Measurements from ENCODE around the gene OTUD5. TPM values are rescaled to one million over a fixed set of nuclear protein-coding genes. Genes with fewer than 3 reads are reported as not detected.
A peak's percentile ranks its signal among the peaks of the same experiment; 100 is the strongest.

OTUD5 gene
- total RNA-seq, 1 donor from 2014 or later = 48.8 TPM

DNA sequence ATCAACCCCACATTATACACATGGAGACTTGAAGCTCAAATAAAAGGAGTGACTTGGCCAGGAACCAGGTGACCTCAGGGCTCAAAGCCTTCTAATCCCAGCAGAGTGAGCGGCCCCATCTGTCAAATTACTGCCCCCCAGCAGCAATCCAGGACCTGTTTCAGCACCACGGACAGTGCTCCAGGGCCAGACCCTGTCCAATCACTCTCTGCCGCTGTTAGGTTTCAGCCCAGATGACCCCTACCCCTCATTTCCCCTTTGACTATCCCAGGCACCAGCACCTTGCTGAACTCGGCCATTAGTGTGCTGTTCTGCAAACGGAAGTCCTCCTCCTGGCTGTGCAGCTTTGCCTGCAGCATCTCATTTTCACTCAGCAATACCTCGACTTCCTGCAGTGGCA is 39.6 kb upstream of the OTUD5 start:
- peak; percentile 12 for DNase-seq (ENCODE audit: low spot score)
- H3K4me3 Mint-ChIP-seq (ENCODE audit: unreplicated experiment) = no peak overlapping the region
- H3K36me3 Mint-ChIP-seq (ENCODE audit: low read depth, unreplicated experiment) = peaks cover 26% of the 10 kb centered on the region
- no peak overlapping the region for H3K27ac Mint-ChIP-seq (ENCODE audit: unreplicated experiment)
- peaks cover 26% of the 10 kb centered on the region for H3K4me1 Mint-ChIP-seq (ENCODE audit: unreplicated experiment)
- no peaks in the 10 kb centered on the region for H3K9me3 Mint-ChIP-seq (ENCODE audit: unreplicated experiment)
- TF ChIP-seq, protein P1, sequence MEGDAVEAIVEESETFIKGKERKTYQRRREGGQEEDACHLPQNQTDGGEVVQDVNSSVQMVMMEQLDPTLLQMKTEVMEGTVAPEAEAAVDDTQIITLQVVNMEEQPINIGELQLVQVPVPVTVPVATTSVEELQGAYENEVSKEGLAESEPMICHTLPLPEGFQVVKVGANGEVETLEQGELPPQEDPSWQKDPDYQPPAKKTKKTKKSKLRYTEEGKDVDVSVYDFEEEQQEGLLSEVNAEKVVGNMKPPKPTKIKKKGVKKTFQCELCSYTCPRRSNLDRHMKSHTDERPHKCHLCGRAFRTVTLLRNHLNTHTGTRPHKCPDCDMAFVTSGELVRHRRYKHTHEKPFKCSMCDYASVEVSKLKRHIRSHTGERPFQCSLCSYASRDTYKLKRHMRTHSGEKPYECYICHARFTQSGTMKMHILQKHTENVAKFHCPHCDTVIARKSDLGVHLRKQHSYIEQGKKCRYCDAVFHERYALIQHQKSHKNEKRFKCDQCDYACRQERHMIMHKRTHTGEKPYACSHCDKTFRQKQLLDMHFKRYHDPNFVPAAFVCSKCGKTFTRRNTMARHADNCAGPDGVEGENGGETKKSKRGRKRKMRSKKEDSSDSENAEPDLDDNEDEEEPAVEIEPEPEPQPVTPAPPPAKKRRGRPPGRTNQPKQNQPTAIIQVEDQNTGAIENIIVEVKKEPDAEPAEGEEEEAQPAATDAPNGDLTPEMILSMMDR (IDR thresholded peaks at IDR 0.05; ENCODE audit: unreplicated experiment) = no peak
- peaks cover 8% of the 10 kb centered on the region for H3K27me3 Mint-ChIP-seq (ENCODE audit: unreplicated experiment)

DNA sequence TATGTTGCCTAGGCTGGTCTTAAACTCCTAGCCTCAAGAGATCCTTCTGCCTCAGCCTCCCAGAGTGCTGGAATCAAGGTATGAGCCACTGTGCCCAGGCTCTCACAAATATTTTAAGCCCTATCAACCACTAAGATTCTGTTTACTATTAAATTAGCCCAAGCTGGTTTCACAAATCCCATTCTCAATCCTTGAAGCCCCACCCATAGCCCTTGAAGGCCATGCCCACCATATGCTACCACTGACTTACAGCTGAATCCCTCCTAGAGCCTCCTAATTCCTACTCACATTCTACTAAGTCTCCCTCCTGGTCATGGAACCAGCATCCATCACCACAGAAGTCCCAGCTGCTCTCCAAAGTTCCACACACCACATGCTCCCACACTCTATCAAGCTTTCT is 34.9 kb upstream of the OTUD5 start:
- peak overlapping the region; percentile 79 for H3K4me3 Mint-ChIP-seq (ENCODE audit: unreplicated experiment)
- DNase-seq (ENCODE audit: low spot score) = no peak
- TF ChIP-seq, protein P1 (IDR thresholded peaks at IDR 0.05; ENCODE audit: unreplicated experiment) = no peak
- H3K27ac Mint-ChIP-seq (ENCODE audit: unreplicated experiment) = no peak overlapping the region
- H3K36me3 Mint-ChIP-seq (ENCODE audit: low read depth, unreplicated experiment) = peaks cover 25% of the 10 kb centered on the region
- no peaks in the 10 kb centered on the region for H3K9me3 Mint-ChIP-seq (ENCODE audit: unreplicated experiment)
- peaks cover 3% of the 10 kb centered on the region for H3K4me1 Mint-ChIP-seq (ENCODE audit: unreplicated experiment)
- H3K27me3 Mint-ChIP-seq (ENCODE audit: unreplicated experiment) = peaks cover 9% of the 10 kb centered on the region

DNA sequence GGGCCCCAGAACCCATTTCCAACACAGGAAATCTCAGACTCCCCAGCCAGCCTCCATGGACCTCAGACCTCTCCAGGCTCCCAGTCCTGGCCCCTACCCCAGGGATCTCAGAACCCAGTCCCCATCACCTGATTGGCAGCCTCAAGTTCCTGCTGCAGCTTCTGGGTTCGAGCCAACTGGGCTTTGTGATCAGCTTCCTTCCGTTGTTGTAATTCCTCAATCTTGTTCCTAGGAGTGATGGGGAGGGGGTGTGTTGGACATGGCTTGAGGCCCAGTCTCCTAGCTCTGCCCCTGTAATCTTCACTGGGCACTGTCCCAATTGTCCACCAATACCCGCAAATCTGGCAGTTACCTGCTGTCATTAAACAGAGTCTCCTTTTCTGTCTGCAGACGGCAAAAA is 32.1 kb upstream of the OTUD5 start:
- Mint-ChIP-seq H3K27me3 (ENCODE audit: unreplicated experiment) (peaks cover 7% of the 10 kb centered on the region), H3K9me3 (ENCODE audit: unreplicated experiment) (no peaks in the 10 kb centered on the region), H3K4me3 (ENCODE audit: unreplicated experiment) (no peak overlapping the region), H3K36me3 (ENCODE audit: low read depth, unreplicated experiment) (peaks cover 23% of the 10 kb centered on the region), H3K27ac (ENCODE audit: unreplicated experiment) (no peak overlapping the region), H3K4me1 (ENCODE audit: unreplicated experiment) (no peaks in the 10 kb centered on the region)
- TF ChIP-seq, protein P1 (IDR thresholded peaks at IDR 0.05; ENCODE audit: unreplicated experiment) = no peak
- no peak for DNase-seq (ENCODE audit: low spot score)

GRCh38 chrX:48983896-48984295 is 26.5 kb upstream of the OTUD5 start:
- Mint-ChIP-seq H3K4me3 (ENCODE audit: unreplicated experiment) (no peak overlapping the region), H3K9me3 (ENCODE audit: unreplicated experiment) (no peaks in the 10 kb centered on the region), H3K36me3 (ENCODE audit: low read depth, unreplicated experiment) (peaks cover 41% of the 10 kb centered on the region), H3K27me3 (ENCODE audit: unreplicated experiment) (peaks cover 6% of the 10 kb centered on the region), H3K4me1 (ENCODE audit: unreplicated experiment) (no peaks in the 10 kb centered on the region), H3K27ac (ENCODE audit: unreplicated experiment) (no peak overlapping the region)
- TF ChIP-seq, protein P1 (IDR thresholded peaks at IDR 0.05; ENCODE audit: unreplicated experiment) = no peak
- no peak for DNase-seq (ENCODE audit: low spot score)

- Mint-ChIP-seq H3K36me3 (ENCODE audit: low read depth, unreplicated experiment) (peaks cover 40% of the 10 kb centered on the region), H3K9me3 (ENCODE audit: unreplicated experiment) (no peaks in the 10 kb centered on the region), H3K27me3 (ENCODE audit: unreplicated experiment) (peaks cover 2% of the 10 kb centered on the region), H3K4me1 (ENCODE audit: unreplicated experiment) (no peaks in the 10 kb centered on the region), H3K27ac (ENCODE audit: unreplicated experiment) (no peak overlapping the region), H3K4me3 (ENCODE audit: unreplicated experiment) (no peak overlapping the region)
- TF ChIP-seq, protein P1 (IDR thresholded peaks at IDR 0.05; ENCODE audit: unreplicated experiment) = no peak
- no peak for DNase-seq (ENCODE audit: low spot score)
Observed at GRCh38 chrX:48983081-48983480, 25.7 kb upstream of the OTUD5 start.

All from endothelial cell (in vitro differentiated cells).